GM19193 (cell line): Measurements from ENCODE around the gene GRM4.

ENCODE experiments used
- POLR2A ChIP-seq: IDR thresholded peaks from 4 replicates; pipeline ENCODE4 v1.6.1; 2011; ENCODE audit not compliant: insufficient read depth, insufficient read length; ENCODE audit errors: extremely low read depth

GRM4 gene

DNA sequence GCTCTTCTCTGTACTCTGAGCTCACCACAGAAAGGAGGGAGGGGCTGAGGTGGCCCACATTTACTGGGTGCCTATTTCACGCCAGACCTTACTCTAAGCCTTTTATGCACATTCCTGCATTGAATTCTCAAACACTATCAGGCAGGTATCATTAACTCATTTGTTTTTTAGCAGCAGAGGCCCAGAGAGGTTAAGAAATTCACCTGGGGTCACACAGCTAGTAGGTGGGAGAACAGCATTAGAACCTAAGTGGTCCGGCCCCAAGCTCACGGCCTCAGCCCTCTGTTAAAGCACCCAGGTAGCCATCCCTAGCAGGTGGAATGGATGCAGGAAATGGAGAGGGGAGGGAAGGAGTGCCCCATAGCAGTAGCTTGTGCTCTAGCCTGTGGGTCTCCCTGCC, 84.5 kb downstream of the GRM4 start:
- no peak for TF ChIP-seq POLR2A

DNA sequence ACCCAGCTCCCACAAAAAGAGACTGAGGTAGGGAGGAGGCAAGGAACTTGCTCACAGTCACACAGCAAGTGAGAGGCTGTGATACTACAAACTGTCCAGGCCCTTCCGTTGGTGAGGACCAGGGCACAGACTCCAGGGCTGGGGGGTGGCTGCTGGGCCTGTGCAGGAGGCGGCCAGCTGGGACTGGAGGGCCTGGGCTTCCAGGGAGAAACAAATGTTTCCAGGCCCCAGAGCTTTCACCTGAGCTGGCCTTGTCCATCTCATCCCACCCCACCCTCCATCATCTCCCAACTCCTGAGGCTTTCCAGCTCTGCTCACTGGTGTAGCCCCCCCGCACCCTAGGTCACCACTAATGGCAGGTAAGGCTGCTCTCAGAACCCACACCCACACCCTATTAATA, 86.0 kb downstream of the GRM4 start:
- TF ChIP-seq POLR2A: no peak

DNA sequence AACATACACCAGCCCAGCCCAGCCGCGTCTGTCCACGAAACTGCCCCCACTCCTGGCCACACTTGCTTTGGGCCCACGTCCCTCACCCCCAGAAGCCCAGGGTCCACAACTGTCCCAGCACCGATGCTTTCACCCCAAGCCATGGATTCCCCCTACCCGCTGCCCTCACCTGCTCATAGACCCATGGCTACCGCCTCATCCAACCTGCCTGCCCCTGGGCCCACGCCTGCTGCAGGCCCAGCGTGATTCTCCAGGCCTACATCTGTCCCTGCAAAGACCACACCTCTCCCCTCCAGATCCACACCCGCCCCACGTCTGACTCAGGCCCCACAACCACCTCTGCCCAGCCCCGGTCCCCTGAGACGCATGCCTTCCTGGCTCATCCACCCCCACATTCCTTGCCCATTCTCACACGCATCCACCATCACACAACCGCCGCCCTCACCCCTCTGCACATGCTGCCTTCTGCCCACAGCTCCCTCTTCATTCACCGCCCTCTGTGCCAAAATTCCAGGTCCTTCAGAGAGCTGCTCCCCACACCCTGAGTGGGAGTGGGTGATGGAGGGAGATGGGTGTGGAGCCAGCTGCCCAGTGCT, 86.7 kb downstream of the GRM4 start:
- TF ChIP-seq POLR2A: no peak

DNA sequence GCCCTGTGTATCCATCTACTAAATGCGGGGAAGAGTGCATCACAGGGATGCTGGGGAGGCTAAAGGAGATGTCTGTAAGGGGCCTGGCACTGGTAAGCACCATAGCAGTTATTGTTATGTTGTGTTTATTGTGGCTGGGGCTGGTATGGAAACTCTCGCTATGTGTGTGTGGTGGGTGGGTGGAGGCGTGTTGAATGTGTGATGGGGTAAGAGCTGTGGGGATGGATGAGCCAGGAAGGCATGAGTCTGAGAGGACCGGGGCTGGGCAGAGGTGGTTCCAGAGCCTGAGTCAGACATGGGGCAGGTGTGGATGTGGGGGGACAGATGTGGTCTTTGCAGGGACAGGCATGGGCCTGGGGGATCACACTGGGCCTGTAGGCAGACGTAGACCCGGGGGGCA, 88.1 kb downstream of the GRM4 start:
- TF ChIP-seq POLR2A: no peak

DNA sequence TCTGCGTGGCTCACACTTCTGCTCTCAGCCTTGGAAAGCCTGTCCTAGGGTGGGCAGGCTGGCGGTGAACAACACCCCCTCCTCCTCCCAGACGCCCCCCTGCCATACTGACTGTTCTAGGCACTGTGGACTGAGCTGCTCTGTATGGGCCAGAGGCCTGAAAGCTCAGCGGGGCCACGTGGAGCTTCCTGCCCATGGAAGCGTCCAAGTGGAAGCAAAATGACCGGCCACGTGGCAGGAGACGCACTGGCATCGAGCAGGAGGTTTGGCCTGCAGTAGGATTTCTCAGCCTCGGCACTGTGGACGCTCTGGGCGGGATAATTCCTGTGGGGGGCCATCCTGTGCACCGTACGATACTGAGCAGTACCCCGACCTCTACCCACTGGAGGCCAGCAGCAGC, 88.7 kb downstream of the GRM4 start:
- no peak for TF ChIP-seq POLR2A

DNA sequence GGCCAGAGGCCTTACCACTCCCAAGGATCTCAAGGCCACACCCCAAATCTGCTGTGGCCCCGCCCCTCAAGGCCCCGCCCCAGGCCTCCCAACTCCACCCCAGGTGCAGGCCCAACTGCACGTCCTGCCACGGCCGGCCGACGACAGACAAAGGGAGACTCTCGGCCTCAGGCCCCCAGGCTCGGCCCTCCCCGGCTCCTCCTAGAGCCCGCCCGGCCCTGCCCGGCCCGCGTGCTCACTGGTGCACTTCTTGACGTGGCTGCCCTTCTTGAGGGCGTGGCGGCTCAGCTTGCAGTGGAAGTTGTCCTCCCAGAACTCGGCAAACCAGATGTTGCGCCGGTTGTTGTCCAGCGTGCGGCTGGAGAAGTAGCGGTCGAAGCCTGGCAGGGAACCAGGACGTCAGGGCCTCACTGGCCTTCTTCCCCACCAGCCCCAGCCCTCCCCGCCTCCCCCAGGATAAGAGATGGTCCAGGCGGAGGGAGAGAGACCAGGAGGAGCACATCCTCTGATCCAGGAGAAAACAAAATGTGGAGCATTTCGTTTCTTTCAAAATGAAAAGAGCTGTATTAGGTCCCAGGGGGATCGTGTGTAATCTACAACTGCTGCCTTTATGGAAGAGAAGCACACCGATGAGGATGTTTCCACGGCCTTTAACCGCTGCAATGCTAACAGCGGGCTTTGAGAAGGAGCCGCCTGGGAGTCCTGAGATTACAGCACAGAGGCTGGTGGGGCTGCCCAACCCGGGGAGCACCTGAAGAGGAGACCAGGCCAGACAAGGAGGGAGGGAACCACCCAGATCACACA, 89.4 kb downstream of the GRM4 start:
- no peak for TF ChIP-seq POLR2A

DNA sequence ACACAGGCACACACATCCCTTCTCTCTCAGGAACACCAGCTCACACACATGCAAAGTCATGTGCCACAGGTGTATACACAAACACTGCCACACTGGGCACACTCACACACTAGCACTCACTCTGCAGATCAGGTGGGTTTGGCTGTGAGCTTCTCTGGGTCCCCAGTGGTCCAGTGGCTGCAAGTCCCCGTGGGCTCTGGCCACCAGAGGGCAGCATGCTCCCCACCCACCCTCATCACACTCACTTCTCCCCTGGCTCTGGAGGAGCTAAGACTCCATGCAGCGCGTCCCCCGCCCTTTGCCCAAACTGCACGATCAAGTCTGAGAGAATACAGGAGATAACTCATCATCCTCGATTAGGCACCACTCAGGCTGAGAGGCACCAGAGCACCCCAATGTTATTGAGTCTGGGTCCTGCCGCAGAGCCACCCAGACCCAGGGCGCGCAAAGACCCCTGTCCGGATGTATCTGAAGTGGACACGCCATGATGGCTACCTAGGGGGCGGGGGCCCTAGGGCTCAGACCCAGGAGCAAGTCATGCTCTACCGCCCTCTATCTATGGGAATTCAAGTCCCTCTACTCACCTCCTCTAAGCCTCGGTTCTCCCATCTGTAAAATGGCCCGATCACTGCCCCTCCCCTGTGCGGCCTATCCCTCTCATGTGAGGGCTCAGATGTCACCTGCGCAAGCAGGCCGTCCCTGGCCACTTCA, 90.5 kb downstream of the GRM4 start:
- TF ChIP-seq POLR2A: no peak

DNA sequence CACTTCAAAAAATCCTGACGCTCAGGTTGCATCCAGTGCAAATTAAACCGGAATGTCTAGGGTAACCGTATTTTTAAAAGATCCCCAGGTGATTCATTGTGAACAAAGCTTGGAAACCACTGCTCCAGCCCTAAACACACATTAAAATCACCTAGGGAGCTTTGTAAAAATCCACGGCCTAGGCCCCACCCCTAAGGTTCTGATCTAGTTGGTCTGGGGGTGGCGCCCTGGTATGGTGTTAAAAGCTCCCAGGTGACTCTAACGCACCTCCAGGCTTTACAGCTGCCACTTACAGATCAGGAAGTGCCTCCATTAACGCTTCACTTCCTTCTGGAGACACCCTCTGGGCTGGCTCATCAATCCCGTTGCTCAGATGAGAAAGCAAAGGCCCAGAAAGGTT, 92.2 kb downstream of the GRM4 start:
- TF ChIP-seq POLR2A: no peak

DNA sequence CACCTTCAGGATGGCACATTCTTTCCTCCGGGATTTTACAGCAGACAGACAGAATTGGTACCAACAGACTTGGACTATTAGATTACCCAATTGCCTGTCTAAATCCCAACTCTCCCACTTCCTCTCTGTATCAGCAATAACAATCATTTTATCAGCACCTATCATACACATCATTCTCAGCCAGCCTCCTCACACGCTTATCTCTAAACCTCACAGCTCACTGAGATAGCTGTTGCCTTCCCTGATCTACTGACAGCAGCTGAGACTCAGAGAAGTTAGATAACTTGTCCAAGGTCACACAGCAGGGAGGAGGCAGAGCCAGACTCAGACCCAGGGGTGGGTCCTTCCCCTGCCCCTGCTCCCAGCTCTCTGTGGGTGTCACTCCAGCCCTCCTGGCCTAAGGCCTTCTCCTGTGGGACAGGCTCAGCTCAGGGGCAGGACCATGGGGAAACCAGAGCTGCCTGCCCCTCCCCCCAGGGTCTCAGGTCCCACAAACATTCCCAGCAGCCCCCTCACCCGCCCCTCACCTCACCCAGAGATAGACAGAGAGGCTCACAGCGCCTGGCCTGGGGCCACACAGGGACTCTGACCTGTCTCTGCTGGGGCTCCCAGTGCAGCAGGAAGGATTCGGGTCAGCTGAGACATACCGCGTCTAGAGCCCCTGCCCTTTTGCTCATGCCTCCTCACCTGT, 92.8 kb downstream of the GRM4 start:
- no peak for TF ChIP-seq POLR2A

DNA sequence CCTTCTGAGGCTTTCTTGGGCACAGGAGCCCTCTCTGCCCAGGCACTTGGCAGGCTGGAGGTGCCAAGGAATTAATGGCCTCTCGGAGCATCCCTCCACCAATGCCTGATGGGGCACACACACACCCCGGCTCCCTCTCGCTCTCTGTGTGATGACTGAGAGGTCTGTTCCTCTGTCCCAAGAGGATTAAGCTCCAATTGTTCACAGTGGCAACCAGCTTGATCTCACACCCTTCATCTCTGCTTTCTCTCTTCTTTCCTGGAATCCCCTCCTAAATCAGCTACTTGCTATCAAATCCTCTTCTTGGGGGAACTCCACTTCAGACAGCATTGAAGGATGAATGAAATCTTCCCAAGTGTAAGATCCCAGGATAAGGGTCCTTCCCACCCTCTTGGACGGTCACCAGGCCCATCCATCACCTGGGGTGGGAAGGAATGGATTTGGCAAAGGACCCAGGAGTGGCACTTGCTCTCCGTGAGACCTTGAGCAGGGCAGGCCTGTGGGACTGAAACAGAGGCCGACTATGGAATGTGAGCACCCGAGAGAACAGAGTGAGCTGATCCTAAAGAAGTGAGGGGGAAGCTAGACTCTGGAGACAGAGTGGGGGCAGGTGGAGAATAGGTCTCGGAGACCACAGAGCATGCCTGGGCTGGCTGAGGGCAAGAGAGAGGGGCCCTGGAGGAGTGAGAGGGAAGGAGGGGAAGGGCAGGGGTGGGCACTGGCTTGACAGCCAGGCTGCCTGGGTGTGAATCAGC, 93.6 kb downstream of the GRM4 start:
- TF ChIP-seq POLR2A: no peak

DNA sequence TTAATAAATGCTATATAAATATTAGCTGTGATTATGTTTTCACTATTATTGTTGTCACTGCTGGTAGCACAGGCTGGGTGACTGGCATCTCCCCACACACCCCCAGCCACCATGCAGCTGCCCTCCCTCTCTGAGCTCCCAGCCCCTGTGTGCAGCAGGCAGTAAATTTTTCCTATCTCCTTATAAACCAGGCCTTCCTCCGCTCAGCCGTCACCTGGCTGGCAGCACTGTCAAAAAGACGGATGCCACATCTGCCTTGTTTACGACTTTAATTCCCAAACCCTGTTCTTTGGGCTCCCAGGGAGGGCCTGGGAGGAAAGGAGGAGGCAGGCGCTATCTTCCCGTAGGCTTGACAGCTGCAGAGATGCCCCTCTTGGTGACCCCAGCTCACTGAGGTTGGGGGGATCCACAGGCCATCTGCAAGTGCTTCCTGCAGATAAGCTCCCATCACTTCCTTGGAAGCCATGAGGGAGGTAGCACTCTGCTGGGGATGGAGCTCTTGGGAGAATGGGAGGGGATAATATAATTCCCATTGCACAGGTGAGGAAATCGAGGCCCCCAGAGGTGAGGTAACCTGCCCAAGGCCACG, 94.5 kb downstream of the GRM4 start:
- TF ChIP-seq POLR2A: no peak

DNA sequence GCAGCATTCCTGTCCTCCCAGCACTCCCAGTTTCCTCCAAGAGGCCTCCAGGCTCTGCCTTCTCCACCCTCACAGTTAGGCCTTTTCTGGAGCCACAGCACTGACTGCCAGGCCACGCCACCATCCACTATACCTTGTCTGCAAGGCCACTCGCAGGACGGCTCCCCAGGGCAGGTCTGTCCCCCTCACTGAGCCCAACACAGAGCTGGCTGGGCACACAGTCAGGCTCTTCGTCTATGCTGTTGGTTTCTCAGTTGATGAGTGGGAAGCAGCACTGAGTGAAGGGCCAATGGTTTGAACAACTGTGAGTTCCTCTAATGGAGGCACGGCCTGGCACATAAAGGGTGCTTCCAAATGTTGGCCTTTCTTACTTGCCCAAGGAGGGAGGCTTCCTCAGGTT, 95.2 kb downstream of the GRM4 start:
- TF ChIP-seq POLR2A: no peak

DNA sequence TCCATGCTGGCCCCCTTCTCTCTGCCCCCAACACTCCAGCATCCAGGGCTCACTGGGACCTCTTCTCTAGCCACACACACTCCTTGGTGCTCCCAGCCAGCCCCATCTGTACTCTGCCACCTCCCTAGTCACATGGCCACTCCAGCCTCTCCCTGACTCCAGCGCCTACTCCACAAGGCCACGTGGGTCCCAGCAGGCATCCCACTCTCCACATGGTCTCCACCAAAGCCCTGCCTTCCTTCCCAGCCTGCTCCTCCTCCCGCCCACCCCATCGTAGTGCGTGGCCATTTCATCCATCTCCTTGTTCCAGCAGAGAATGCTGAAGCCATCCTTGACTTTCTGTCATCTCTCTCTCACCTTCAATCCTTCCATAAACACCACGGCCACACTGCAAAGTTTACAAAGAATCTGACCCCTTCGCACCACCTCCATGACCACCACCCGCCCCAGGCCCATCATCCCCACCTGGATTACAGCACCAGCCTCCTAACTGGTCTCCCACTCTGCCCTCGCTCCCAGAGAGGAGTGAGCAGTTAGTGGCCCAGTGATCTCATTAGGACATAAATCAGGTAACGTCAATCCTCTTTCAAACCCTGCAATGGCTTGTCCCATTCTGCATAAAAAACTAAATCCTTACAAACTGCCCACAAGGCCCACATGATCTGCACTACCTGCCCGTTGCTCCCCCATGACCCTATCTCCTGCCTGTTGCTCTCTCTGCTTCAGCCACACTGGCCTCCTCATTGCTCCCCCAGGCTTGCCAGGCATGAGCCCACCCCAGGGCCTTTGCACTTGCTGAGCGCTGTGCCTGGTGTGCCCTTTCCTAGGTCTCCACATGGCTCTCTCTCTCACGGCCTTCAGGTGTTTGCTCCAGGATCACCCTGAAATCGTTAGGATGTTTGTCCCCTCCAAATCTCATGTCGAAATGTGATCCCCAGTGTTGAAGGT, 96.2 kb downstream of the GRM4 start:
- no peak for TF ChIP-seq POLR2A

DNA sequence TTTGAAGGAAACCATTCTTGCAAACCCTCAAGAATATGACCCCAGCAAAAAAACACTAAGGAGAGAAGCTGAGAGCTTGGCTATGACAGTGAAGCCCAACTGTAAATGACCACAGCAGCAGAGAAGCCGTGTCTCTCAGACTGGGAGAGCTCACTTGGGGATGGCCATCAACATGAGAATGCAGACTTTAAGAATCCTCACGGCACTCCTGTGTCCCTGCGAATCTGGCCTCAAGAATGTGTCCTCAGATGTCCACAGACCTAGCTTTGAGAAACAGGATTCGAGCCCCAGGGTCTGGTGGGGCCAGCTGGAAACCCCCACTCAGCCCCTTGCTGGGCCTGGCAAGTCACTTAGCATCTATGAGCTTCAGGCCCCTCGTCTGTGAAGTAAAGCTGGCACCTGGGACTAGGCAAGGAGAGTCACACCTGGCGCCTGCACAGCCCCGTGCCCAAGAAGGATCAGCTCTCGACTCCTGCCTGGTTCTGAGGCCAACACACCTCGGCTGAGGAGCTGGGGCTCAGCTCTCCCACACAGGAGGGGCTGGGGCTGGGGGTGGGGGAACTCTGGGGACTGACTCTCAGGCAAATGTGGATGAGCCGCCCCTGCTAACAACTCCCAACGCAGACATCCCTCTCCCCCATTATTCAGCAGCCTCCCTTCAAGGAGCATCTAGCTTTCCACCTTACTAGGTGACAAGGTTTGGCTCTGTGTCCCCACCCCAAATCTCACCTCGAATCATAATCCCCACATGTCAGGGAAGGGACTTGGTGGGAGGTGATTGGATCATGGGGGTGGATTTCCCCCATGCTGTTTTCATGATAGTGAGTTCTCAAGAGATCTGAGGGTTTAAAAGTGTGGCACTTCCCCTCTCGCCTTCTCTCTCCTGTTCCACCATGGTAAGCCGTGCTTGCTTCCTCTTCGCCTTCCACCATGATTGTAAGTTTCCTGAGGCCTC, 97.7 kb downstream of the GRM4 start:
- TF ChIP-seq POLR2A: no peak
